GM19438 (cell line): Measurements from ENCODE around the gene MAD1L1.

ENCODE experiments used
- ATAC-seq: cut with Tn5 transposase; IDR thresholded peaks from one replicate; pipeline ENCODE4 v1.9.1; 2021; ENCODE audit warnings: low read depth; ENCODE audit not compliant: unreplicated experiment

Gene MAD1L1

DNA sequence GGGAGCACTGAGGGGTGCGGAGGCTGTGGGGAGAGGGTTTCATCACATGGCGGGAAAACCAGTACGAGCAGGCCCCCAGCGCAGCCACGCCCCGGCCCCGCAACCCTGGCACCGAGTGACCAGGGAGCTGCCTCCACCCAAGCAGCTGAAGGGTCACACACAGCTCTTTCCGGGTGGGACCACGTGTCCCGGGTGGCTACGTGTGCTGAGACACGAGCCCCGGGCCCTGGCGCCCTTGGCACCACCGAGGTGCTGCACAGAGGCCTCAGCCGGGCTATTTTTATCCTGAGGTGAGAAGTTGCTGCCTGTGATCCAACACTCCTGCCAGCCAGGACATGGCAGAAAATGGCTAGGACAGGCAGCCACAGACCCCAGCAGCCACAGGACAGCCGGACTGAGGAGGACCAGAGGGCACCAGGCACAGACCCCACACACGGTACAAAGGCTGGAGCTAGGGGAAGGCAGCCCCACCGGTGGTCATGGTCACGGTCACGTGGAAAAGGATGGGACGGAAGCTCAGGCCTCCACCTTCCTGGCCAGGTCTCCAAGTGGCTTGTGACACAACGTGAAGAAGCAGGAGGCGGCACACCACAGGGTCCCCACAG lies 223.7 kb downstream of the MAD1L1 start:
- ATAC-seq = no peak

DNA sequence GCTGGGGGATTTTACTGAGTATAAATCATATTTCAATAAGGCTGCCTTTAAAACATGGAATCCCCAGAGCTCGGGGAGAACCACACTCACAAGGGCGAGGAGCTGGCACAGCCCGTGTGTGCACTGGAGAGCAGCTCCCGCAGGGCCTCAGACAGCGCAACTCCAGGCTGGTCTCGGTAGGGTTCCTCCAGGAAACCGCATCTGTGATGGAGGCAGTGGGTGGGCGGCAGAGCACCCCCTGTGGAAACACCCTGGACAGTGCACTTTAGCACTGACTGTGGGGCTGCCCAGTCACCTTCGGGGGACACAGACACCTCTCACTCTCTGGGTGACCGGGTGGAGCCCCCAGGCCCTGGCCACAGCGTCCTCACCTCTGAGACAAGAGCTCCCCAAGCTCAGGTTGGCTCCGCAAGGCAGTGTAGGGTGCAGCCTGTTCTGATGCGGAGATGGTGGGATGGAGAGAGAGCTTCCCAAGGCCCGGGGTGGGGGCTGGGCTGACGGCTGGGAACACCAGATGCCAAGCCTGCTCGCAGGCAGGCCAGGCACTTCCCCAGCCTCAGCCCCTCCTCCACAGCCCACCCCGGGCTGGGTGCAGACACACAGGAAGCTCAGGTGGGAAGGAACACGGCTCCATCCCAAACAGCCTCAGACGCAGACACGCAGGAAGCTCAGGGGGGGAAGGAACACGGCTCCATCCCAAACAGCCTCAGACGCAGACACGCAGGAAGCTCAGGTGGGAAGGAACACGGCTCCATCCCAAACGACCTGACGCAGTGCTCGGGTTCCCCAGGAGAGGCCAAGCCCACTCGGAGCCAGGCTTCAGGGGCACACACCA lies 224.4 kb downstream of the MAD1L1 start:
- ATAC-seq = no peak

DNA sequence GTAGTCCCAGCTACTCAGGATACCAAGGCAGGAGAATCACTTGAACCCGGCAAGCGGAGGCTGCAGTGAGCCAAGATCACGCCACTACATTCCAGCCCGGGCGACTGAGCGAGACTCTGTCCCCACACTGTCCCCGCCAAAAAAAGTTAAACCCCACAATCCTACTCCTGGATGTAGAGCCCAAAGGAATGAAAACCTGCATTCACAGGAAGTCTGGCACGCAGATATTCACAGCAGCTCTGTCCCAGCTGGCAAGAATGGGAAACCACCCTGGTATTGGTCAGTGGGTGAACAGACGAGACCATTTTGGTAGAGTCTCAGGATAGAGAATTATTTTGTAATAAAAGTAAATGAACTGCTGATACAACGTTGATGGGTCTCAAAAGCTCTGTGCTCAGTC lies 225.2 kb downstream of the MAD1L1 start:
- ATAC-seq = no peak

DNA sequence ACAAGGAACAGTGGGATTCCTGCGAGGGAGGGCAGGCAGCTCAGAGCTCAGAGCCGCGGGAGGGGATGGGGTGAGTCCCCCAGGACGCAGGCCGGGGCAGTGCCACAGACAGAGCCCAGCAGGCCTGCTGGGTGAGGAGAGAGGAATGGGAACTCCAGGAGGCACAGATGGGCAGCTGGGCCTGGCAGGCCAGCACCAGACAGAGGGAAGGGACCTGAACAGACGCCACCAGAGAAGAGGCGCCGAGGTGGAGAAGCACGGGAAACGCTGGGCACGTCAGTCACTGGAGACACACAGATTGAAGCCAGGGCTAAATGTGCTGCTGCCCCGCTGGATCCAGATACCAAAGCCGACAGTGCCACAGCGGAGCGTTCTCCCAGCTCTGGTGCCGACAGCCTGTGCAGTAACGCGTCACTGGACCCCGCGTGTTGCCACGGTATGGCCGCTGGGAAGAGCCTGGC lies 225.8 kb downstream of the MAD1L1 start:
- ATAC-seq = no peak

DNA sequence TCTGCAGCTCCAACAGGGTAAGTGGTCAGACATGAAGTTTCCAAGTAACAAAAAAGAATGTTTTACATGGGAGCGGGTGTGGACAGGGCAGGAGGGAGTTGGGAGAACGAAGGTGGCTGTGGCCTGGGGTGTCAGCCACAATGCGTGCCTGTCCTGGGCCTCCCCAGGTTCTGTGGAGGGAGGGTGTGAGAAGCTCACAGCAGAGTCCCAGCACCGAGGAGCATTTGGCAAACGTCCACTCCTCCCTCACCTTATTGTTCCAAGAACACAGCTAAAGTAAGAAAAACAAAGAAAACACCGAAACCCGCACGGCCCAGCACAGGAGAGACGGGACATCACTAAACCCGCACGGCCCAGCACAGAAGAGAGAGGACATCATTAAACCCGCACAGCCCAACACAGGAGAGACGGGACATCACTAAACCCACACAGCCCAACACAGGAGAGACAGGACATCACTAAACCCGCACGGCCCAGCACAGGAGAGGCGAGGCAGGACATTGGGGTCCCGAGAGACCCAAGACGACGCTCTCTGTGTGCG lies 226.4 kb downstream of the MAD1L1 start:
- ATAC-seq = no peak

DNA sequence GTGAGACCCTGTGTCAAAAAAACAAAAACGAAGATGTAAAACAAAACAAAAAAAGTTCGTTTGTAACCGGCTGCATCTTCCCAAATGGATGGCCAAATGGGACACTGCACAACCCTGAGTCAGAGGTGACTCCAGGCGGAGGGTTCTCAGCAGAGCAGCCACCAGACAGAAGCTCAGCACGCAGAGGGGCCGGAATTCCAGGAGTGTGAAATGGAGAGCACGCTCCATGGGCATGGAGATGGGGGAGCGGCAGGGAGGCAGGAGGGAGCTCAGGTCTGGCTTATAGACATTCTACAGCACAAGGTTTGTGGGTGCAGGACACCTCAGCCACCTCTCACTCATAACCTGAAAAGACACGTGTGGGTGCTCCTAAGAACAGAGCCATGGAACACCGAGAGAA lies 227.0 kb downstream of the MAD1L1 start:
- no peak for ATAC-seq

DNA sequence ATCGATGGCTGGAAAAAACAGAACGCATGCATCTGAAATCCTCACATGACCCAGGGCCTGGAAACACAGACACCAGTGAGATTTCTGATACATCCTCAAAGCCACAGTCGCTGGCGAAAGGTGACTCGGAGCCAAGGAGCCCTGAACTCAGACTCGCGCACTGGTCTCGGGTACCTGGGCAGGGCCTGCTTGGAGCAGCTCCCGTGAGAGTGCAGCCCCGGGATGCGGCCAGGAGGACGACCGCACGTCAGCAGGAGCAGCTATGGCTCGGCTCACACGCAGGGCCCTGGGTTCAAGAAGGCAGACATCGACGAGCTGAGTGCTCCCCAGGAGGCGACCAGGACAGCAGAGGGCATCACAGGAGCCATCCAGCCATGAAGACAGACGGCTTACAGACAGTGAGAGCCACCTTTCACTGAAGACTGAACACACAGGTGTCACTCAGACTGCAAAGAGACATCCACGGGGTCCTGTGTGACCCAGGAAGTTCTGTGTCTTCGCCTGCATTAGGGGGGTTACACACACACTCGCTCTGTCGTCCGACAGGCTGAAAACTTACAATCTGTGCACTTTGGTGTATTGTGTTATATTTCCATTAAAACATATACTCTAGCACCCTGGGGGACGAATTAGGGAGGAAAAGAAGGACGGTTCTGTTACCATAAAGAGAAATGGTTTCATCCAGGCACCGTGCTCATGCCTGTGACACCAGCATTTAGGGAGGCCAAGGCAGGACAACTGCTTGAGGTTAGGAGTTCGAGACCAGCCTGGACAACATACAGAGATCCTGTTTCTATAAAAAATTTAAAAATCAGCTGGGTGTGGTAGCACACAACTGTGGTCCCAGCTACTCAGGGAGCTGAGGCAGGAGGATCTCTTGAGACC lies 227.7 kb downstream of the MAD1L1 start:
- ATAC-seq = no peak

DNA sequence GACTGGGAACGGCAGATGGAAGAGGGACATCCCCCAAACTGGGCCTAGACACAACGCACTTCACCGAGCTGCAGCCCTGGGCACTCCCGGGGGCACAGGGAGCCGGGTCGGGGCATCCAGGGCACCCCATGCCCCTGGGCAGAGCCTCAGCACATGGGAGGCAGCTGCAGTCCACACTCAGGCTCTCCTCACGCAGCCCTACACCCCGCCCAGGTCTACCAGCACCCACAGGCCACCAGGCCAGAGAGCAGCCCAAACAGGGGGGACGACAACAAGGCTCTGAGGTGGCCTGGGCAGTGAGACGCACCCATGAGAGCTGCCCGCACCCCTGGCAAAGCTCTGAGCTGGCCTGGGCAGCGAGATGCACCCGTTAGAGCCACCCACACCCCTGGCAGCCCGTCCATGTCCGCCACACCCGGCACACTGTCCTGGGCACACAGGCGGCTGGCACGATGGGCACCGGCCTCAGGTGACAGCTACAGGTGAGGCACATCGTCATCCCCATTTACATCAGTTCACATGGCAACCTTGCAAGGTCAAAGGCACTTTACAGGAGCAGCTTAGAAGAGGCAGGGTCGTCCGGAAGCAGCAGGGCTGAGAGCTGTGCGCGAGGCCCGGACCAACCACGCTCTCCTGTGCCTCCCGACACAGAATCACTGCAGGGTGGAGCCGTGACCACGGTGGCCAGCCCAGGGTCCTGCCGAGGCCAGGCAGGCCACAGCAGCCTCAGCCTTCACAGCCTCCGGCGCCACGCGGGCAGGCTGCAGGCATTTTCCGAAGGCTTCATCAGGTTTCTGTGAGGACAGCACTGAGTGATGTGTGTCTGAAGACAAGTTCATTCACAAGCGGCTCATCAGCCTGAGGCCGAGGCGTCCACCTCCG lies 228.6 kb downstream of the MAD1L1 start:
- no peak for ATAC-seq

DNA sequence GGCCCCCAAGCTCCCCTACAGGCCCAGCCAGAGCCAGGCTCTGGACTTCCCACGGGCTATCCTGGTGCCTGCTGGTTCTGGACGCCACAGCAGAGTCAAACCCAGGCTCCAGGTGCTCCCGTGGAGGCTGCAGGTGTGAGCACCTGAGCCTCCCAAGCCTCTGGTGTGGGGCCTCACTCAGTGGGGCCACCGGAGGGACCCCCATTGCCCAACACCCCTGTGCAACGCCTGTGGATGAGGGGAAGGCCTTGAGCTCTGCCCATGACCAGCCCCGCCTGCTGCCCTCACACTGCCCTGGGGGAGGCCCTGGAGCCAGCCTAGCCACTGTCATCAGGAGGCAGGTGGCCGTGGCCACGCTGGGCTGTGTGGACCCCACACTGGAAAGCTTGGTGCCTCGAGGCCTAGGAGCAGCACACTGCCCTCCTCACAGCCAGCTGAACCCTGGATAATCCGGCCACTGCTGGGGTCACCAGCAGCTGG lies 229.3 kb downstream of the MAD1L1 start:
- no peak for ATAC-seq

DNA sequence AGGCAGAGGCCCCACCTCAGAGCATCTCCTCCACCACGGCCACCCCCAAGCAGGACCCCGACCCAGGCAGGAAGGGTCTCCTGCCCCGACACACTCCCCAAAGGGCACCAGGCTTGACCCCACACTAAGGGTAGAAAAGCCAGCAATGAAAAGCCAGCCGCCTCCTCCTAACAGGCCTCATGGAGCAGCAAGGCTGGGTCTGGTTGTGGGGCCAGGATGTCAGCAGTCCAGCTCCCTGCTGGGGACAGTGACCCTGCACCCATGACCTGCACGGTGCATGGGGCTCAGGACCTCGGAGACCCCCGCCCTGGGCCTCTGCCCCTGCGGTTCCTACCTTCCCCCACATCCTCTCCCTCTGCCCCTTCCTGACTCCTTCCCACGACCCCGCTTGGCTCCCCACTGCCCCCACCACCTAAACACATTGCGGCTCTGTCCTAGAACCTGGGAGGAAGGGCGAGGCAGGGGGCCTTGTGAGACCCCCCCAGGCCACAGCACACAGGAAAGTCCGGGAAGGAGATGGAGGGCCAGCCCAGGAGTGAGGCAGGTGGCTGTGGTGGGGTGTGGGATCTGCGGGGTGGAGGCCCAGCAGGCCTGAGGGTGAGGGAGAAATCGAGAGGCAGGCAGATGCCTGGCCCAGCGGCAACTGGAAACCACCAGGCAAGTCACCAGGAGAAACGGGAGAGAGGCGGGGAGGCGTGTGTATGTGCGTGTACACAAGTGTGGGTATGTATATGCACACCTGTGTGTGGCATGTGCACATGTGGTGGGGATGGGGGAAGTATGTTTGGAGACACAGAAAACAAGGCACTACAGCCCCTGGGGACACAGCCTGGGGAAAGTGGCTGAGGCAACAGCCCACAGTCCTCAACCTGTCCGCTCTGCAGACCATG lies 229.9 kb downstream of the MAD1L1 start:
- ATAC-seq = no peak

DNA sequence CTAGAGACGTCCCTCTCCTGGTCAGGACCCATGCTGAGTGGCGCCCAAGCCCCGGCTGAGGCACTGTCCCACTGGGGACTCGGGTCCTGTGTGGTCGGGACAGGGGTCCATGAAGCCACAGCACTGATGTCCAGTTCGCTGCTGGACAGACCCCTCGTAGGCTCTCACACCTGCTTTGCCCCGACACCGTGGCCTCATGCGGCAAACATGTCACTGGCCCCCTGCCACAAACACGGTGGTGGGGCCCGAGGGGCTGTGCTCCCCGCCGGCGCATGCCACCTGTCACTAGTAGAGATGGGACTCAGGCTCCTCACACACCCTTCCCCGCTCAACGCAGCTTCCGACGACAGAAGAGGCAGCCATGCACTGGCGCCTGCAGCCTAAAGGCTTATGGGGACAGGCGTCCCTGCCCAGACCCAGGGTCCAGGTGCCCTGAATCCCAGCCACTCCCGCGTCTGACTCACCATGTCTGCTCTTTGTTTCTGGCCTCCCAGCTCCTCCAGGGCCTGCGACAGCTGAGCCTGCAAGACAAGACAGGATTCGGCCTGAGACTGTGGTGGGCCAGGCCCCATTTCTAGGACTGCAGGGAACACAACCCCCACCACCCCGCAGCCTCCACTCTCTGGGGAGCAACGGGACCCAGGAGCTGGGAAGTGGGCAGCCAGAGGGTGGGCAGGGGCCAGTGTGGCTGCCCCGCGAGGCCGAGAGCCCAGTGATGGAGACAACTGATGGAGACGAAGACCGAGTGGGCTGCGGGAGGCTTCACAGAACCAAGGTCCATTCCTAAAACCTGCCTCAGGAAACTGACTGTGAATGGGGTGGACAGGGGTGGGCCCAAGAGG lies 230.9 kb downstream of the MAD1L1 start:
- ATAC-seq = no peak

DNA sequence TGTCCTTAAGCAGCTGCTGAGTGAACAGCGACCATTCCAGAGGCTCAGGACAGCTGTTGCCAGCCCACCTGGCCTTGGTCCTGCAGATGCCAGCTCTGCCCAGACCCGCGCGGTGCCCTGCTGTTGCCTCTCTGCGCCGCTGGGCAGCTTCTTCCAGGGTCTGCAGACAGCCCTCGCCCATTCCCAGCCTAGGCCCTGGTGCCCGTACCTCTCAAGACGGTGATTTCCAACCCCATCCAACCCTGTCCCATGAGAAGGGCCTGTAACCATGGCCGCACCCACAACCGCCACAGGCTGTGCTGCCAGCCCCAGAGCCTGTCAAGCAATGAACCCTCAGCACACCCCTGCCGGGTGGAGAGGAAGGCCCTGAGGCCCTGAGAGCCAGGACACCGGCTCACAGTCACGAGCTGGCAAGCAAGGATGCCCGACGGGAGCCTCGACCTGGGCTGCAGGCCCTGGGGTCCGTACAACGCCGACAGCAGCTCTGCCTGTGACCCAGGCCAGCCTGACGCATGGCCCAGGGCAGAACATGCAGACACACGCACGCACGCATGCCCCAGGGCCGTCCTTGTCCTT lies 231.9 kb downstream of the MAD1L1 start:
- ATAC-seq = no peak

DNA sequence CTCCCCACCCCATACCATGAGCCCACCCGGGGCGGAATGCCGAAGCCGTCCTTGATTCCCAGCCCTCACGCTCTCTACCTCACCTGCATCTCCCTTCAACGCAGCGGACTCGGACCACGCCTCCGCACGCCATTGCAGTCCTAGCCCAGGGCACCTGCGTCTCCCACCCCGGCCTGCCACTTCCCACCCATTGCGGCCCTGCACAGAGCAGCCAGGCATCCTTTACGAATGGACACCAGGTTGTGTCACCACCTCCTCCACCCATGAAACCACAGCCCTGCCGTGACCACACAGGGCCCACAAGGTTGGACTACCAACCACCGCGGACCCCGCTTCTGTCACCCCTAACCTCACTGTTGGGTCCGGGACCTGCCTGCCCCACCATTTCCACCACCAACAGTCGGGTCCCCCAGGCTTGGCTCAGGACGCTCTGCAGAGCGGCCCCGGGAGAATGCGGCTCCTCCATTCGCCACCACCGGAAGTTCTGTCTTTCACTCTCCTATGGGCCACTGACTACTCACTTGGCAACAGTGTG lies 232.5 kb downstream of the MAD1L1 start:
- ATAC-seq = no peak

DNA sequence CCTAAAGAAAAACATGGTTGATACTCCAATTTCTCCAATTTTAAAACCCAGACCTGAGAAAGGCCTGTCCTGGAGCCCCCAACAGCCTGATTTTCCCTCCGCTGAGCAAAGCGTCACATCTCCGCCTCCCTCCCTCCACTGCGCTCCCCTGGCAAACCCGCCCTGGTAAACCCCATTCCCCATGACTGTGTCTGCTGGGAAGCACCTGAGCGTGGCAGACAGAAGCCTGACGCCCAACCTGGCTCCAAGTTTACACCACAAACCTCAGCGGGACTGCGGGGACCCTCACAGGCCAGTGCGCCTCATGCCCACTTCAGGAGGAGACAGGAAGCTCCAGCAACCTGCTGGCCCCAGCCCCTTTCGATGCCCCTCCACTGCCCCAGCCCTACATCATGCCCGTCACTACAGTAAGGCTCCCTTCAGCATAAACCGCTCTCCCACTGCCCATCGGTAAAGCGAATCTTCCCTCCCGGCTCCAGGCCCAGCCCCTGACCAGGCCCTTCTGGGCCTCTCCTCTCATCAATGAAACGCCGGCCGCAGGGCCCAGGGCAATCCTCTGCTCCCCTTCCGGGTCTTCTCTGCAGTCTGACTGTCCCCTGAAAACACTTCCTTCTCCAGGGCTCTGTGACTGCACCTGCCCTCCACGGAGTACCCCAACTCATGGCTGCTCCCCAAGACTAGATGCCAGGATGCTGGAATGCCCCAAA lies 233.3 kb downstream of the MAD1L1 start:
- no peak for ATAC-seq

DNA sequence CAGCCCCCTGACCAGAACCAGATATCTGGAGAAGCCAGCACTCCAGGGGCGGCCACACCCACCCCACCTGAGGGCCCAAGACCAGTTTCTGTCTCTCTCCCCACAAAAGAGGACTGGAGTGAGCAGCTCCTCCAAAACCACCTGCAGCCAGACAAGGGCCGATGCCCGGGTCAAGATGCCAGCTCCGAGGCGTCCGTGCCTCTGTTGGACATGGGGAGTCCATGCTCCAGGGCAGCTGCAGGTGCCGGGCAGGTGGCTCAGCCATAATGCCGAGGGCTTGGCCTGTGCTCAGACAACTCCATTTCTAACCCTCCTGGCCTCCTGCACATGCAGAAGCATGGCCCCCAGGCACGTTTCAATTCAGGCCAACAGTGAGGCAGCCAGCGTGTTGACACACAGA lies 234.6 kb downstream of the MAD1L1 start:
- no peak for ATAC-seq

DNA sequence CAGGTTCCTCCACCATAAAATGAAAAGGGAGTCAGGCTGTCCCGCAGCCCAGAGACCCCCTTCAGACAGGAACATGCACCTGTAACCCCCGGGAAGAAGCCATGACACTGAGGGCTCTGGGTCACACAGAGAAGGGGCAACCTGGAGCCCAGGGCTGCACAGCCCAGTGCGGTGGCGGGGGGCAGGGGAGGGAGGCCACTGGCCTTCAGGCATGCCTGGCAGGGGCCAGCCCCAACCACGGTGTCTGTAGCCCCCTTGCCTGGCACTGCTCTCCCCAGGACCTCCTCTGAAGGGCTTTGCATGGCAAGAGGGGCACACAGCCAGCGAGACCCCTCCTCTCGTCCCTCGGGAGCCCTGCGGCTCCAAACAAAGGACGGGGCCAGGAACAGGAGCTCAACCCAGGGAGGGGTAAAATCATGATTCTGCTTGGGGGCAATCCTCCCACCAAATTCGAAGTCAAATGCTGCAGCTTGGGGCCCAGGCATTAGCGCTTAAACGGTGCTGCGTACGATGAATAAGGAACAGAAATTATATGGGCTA lies 235.1 kb downstream of the MAD1L1 start:
- ATAC-seq = no peak
